Hepatocyte (in vitro differentiated cells): ENCODE measurements around the gene RPS15. TPM values are rescaled to one million over a fixed set of nuclear protein-coding genes. Genes with fewer than 3 reads are reported as not detected.

Source experiments
- DNase-seq: peaks from one replicate; pipeline ENCODE4 v3.0.0-alpha.2; 2016; ENCODE audit warnings: low spot score
- H2AFZ ChIP-seq: fragments of 200-600 bp; sonication (generic); 2 replicates; pipeline ENCODE4 v1.6.0; 2016; ENCODE audit warnings: antibody characterized with exemption, mild to moderate bottlenecking
- H3K27ac ChIP-seq: fragments of 200-600 bp; sonication (generic); 2 replicates; pipeline ENCODE4 v1.5.1; 2016; ENCODE audit warnings: mild to moderate bottlenecking
- H3K27me3 ChIP-seq: fragments of 200-600 bp; sonication (generic); 2 replicates; pipeline ENCODE4 v1.6.1; 2016
- H3K36me3 ChIP-seq: fragments of 200-600 bp; sonication (generic); replicated peaks from 2 replicates; pipeline ENCODE4 v1.5.1; 2016; ENCODE audit warnings: low read depth; ENCODE audit not compliant: insufficient read depth
- H3K4me1 ChIP-seq: fragments of 200-600 bp; sonication (generic); 2 replicates; pipeline ENCODE4 v1.5.1; 2016; ENCODE audit warnings: mild to moderate bottlenecking, moderate library complexity; ENCODE audit not compliant: insufficient read depth
- H3K4me2 ChIP-seq: fragments of 200-600 bp; sonication (generic); 2 replicates; pipeline ENCODE4 v1.6.0; 2016
- H3K4me3 ChIP-seq: fragments of 200-600 bp; sonication (generic); 2 replicates; pipeline ENCODE4 v1.5.1; 2016; ENCODE audit warnings: mild to moderate bottlenecking
- H3K79me2 ChIP-seq: fragments of 200-600 bp; sonication (generic); 2 replicates; pipeline ENCODE4 v1.6.0; 2017; ENCODE audit warnings: mild to moderate bottlenecking
- H3K9me2 ChIP-seq: fragments of 200-600 bp; sonication (generic); replicated peaks from 2 replicates; pipeline ENCODE4 v1.6.0; 2017; ENCODE audit warnings: mild to moderate bottlenecking; ENCODE audit not compliant: insufficient read depth
- H3K9me3 ChIP-seq: fragments of 200-600 bp; sonication (generic); 2 replicates; pipeline ENCODE4 v1.5.1; 2016; ENCODE audit warnings: low read depth, mild to moderate bottlenecking
- H4K20me1 ChIP-seq: fragments of 200-600 bp; sonication (generic); 2 replicates; pipeline ENCODE4 v1.6.0; 2016; ENCODE audit warnings: mild to moderate bottlenecking; ENCODE audit not compliant: insufficient read depth, poor library complexity, severe bottlenecking
- CTCF ChIP-seq: fragments of 200-600 bp; sonication (generic); IDR thresholded peaks from 2 replicates; pipeline ENCODE4 v1.5.1; 2016; ENCODE audit warnings: antibody characterized with exemption, mild to moderate bottlenecking; ENCODE audit not compliant: poor library complexity
- EZH2 ChIP-seq: fragments of 200-600 bp; sonication (generic); IDR thresholded peaks from 2 replicates; pipeline ENCODE4 v1.6.1; 2016; ENCODE audit warnings: antibody characterized with exemption, mild to moderate bottlenecking, borderline replicate concordance
- EZH2phosphoT487 ChIP-seq: fragments of 200-600 bp; sonication (generic); IDR thresholded peaks from one replicate; pipeline ENCODE4 v1.6.1; 2018; ENCODE audit warnings: antibody characterized with exemption, mild to moderate bottlenecking, low read depth, moderate library complexity; ENCODE audit not compliant: unreplicated experiment, severe bottlenecking
- WGBS: methylation state at CpG from one replicate; pipeline ENCODE4 v1.1.6; 2016; ENCODE audit warnings: low lambda C conversion rate; ENCODE audit errors: missing lambda C conversion rate; 5-methylcytosine and 5-hydroxymethylcytosine counted together
- polyA plus RNA-seq: library from polyadenylated mRNA; unstranded; fragments of >200 nt; fragmentation: Nextera tagmentation; extraction: Ambion mirVana; gene quantifications from 2 replicates; pipeline ENCODE4 v1.2.1, GENCODE V29; 2016
- total RNA-seq: library from RNA; depleted of rRNA; stranded (reverse); fragments of >200 nt; gene quantifications from 2 replicates; pipeline ENCODE4 v1.2.3, GENCODE V29; 2014

RPS15 gene
- total and polyA plus RNA-seq, 2 experiments from 2014 or later, result 938 to 1,556 TPM

DNA sequence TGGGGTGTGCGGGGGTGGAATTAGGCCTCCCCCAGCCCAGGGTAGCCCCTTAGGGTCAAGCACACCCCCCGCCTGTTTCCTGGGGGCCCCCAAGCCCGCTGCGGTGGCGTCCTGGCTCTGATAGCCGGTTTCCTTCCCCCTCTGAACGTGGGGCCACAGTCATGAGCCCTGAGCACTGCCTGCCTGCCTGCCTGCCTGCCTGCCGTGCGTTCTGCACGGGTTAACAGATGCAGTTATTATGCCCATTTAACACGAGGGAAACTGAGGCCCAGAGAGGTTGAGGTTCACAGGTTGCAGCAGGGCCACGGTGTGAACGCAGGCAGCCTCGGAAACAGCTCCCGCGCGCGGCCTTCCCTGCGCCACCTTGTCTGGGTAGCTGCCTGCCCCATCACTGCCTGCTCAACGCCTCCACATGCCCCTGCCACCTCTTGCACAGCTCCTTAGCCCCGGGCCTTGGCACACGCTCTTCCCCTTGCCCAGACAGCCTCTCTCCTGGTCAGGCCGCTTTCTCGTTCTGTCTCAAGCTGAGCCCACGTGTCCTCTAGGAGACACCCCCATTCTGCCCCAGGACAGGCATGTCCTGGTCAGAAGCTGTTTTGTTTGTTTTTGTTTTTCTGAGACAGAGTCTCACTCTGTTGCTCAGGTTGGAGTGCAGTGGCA lies 35.7 kb upstream of the RPS15 start:
- no peaks in the 10 kb centered on the region for H3K79me2 ChIP-seq
- H4K20me1 ChIP-seq, result no peaks in the 10 kb centered on the region
- H3K4me1 ChIP-seq, result peaks cover 8% of the 10 kb centered on the region
- DNase-seq, result no peak
- H3K27me3 ChIP-seq, result no peaks in the 10 kb centered on the region
- no peak overlapping the region for H3K4me3 ChIP-seq
- no peak overlapping the region for H3K4me2 ChIP-seq
- no peaks in the 10 kb centered on the region for H3K9me2 ChIP-seq
- H3K9me3 ChIP-seq, result no peaks in the 10 kb centered on the region
- no peaks in the 10 kb centered on the region for H3K36me3 ChIP-seq
- H2AFZ ChIP-seq, result no peak overlapping the region
- H3K27ac ChIP-seq, result no peak overlapping the region
- WGBS, result 83% methylated on average over 21 of the region's 25 CpGs
- no peak for TF ChIP-seq EZH2
- TF ChIP-seq EZH2phosphoT487, result no peak
- no peak for TF ChIP-seq CTCF

GRCh38 chr19:1406774-1407527 lies 31.2 kb upstream of the RPS15 start:
- peaks cover 40% of the 10 kb centered on the region for H4K20me1 ChIP-seq
- WGBS, result 1% methylated on average over 68 of the region's 72 CpGs
- H2AFZ ChIP-seq, result peak overlapping the region; percentile 60
- H3K27me3 ChIP-seq, result no peaks in the 10 kb centered on the region
- DNase-seq, result peak; percentile 100
- H3K4me3 ChIP-seq, result peak overlapping the region; percentile 66
- no peak for TF ChIP-seq EZH2phosphoT487
- TF ChIP-seq CTCF, result peak; percentile 52
- peaks cover 35% of the 10 kb centered on the region for H3K4me1 ChIP-seq
- H3K9me3 ChIP-seq, result no peaks in the 10 kb centered on the region
- H3K9me2 ChIP-seq, result no peaks in the 10 kb centered on the region
- H3K36me3 ChIP-seq, result no peaks in the 10 kb centered on the region
- peak overlapping the region; percentile 83 for H3K27ac ChIP-seq
- H3K4me2 ChIP-seq, result peak overlapping the region; percentile 83
- peaks cover 42% of the 10 kb centered on the region for H3K79me2 ChIP-seq

DNA sequence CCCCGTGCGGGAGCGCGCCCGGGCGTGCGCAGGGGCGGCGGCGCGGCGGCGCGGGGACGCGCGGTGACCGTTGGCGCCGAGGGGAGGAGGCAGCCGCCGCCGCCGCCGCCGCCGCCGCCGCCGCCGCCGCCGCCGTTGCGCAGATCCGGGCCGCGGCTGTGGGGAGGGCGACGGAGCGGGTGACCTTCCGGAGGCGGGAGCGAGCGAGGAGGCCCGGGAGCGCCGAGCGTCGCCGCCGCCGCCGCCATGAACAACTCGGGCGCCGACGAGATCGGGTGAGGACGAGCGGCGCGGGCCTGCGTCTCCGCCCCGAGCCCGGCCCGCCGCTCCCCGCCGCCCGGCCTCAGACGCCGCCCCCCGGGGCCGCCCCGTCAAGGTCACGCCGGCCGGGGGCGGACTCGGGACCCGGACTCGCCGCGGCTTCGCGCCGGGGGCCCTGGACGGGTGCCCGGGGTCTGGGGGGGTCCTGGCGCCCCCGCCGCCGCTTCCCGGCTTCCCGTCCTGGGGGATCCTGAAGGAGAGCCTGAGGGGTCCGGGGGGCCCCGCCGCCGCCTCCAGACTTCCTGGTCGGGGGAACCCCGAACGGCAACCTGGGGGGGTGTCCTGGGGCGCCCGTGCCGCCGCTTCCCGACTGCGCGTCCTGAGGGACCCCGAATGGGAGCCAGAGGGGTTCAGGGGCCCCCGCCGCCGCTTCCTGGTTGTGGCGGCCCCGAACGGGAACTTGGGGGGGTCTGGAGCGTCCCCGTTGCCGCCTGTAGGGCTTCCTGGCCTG lies 30.5 kb upstream of the RPS15 start, which contains the start of gene DAZAP1:
DAZAP1 (plus strand) TSS at position 59 of the 772 bp plus-strand sequence; CDS start at position 247, 188 bp downstream.
- Histone ChIP-seq H3K79me2 (peaks cover 50% of the 10 kb centered on the region), H3K36me3 (no peaks in the 10 kb centered on the region), H3K27ac (peak within 1 kb of the TSS; percentile 99), H3K4me3 (peak within 1 kb of the TSS; percentile 100), H3K4me1 (peaks cover 35% of the 10 kb centered on the region), H3K9me2 (no peaks in the 10 kb centered on the region), H3K9me3 (no peaks in the 10 kb centered on the region), H4K20me1 (peaks cover 48% of the 10 kb centered on the region), H3K27me3 (no peaks in the 10 kb centered on the region), H3K4me2 (peak within 1 kb of the TSS; percentile 99), H2AFZ (peak within 1 kb of the TSS; percentile 60)
- 1% methylated on average over 15 of the region's 121 CpGs for WGBS
- TF ChIP-seq EZH2phosphoT487 (no peak), EZH2 (no peak), CTCF (no peak)
- DNase-seq, result peak; percentile 84
